Neural cell (in vitro differentiated cells): ENCODE data around the gene SLC8A1.

Experiments
- EP300 ChIP-seq: fragments of 450-650 bp; conservative IDR thresholded peaks from 2 replicates; pipeline ENCODE4 v1.6.1; 2014; ENCODE audit warnings: antibody characterized with exemption, mild to moderate bottlenecking, moderate library complexity; ENCODE audit not compliant: poor library complexity, severe bottlenecking
- EZH2 ChIP-seq: fragments of 200-600, 300-800 bp; shearing (Covaris generic), sonication (generic); IDR thresholded peaks from 2 replicates; pipeline ENCODE4 v1.6.1; 2014; ENCODE audit warnings: antibody characterized with exemption, low read length, borderline replicate concordance, mild to moderate bottlenecking; ENCODE audit not compliant: insufficient read depth, poor library complexity, severe bottlenecking
- MXI1 ChIP-seq: fragments of 450-650 bp; conservative IDR thresholded peaks from 2 replicates; pipeline ENCODE4 v1.6.1; 2014; ENCODE audit warnings: antibody characterized with exemption, mild to moderate bottlenecking; ENCODE audit not compliant: poor library complexity, severe bottlenecking
- POLR2AphosphoS5 ChIP-seq: IDR thresholded peaks from 2 replicates; pipeline ENCODE4 v1.6.1; 2012
- RAD21 ChIP-seq: fragments of 450-650 bp; conservative IDR thresholded peaks from 2 replicates; pipeline ENCODE4 v1.6.1; 2014; ENCODE audit warnings: antibody characterized with exemption, mild to moderate bottlenecking, moderate library complexity
- SMC3 ChIP-seq: fragments of 450-650 bp; conservative IDR thresholded peaks from 2 replicates; pipeline ENCODE4 v1.6.1; 2014; ENCODE audit warnings: antibody characterized with exemption, mild to moderate bottlenecking, moderate library complexity; ENCODE audit not compliant: poor library complexity
- TAF1 ChIP-seq: IDR thresholded peaks from 2 replicates; pipeline ENCODE4 v1.6.1; 2012; ENCODE audit warnings: low read depth
- TF ChIP-seq, protein P1 (sequence below): fragments of 450-650 bp; IDR thresholded peaks from 2 replicates; pipeline ENCODE4 v1.5.1; 2014; ENCODE audit warnings: antibody characterized with exemption, mild to moderate bottlenecking, moderate library complexity; ENCODE audit not compliant: poor library complexity, severe bottlenecking
- TF ChIP-seq, protein P2 (sequence below): IDR thresholded peaks from 2 replicates; pipeline ENCODE4 v1.6.1; 2012; ENCODE audit warnings: borderline replicate concordance

- TF ChIP-seq, protein P1, sequence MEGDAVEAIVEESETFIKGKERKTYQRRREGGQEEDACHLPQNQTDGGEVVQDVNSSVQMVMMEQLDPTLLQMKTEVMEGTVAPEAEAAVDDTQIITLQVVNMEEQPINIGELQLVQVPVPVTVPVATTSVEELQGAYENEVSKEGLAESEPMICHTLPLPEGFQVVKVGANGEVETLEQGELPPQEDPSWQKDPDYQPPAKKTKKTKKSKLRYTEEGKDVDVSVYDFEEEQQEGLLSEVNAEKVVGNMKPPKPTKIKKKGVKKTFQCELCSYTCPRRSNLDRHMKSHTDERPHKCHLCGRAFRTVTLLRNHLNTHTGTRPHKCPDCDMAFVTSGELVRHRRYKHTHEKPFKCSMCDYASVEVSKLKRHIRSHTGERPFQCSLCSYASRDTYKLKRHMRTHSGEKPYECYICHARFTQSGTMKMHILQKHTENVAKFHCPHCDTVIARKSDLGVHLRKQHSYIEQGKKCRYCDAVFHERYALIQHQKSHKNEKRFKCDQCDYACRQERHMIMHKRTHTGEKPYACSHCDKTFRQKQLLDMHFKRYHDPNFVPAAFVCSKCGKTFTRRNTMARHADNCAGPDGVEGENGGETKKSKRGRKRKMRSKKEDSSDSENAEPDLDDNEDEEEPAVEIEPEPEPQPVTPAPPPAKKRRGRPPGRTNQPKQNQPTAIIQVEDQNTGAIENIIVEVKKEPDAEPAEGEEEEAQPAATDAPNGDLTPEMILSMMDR, result no peak
- TF ChIP-seq MXI1 (no peak), RAD21 (no peak), EP300 (no peak), POLR2AphosphoS5 (no peak), TAF1 (no peak), EZH2 (no peak), SMC3 (no peak)
- TF ChIP-seq, protein P2, sequence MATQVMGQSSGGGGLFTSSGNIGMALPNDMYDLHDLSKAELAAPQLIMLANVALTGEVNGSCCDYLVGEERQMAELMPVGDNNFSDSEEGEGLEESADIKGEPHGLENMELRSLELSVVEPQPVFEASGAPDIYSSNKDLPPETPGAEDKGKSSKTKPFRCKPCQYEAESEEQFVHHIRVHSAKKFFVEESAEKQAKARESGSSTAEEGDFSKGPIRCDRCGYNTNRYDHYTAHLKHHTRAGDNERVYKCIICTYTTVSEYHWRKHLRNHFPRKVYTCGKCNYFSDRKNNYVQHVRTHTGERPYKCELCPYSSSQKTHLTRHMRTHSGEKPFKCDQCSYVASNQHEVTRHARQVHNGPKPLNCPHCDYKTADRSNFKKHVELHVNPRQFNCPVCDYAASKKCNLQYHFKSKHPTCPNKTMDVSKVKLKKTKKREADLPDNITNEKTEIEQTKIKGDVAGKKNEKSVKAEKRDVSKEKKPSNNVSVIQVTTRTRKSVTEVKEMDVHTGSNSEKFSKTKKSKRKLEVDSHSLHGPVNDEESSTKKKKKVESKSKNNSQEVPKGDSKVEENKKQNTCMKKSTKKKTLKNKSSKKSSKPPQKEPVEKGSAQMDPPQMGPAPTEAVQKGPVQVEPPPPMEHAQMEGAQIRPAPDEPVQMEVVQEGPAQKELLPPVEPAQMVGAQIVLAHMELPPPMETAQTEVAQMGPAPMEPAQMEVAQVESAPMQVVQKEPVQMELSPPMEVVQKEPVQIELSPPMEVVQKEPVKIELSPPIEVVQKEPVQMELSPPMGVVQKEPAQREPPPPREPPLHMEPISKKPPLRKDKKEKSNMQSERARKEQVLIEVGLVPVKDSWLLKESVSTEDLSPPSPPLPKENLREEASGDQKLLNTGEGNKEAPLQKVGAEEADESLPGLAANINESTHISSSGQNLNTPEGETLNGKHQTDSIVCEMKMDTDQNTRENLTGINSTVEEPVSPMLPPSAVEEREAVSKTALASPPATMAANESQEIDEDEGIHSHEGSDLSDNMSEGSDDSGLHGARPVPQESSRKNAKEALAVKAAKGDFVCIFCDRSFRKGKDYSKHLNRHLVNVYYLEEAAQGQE, result no peak
Measured at GRCh38 chr2:40128796-40129195, 323.1 kb downstream of the SLC8A1 start.
